CD1c-positive myeloid dendritic cell (primary cell): ENCODE data around the gene ZDHHC21.
A peak's percentile ranks its signal among the peaks of the same experiment; 100 is the strongest.

ENCODE experiments used
- DNase-seq: peaks from one replicate; pipeline ENCODE4 v3.0.0-alpha.2; 2016; ENCODE audit errors: extremely low spot score

The ZDHHC21 gene, protein sequence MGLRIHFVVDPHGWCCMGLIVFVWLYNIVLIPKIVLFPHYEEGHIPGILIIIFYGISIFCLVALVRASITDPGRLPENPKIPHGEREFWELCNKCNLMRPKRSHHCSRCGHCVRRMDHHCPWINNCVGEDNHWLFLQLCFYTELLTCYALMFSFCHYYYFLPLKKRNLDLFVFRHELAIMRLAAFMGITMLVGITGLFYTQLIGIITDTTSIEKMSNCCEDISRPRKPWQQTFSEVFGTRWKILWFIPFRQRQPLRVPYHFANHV

DNA sequence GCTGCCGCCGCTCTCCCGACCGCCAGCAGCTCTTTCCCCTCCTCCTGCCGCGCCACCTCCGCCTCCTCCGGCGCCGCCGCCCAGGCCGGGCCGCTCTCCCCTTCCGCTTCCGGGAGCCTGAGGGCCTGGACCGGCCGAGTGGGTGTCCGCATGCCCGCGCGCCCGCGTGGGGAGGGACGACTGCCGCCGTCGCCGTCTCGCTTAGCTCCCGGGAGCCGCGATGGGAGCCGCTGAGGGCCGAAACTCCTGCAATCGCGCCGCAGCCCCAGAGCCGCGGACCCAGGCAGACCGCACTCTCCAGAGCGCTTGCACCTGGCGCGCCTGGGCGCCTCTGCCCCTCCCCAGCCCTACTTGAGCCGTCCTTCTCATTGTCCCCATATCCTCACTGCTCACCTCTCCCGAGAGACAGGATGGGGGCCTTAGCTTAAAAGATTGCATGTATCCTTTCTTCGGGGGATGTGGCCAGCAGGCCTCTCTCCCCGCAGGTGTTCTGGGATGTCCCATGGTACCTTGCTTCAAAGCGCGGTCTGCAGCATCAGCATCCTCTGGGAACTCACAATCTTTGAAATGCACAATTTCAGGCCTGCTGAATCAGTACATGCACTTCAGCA, at the start of gene ZDHHC21:
Gene ZDHHC21, minus strand, starts transcription at position 182 of the 611 bp plus-strand sequence. CDS start 19,092 bp downstream, outside the sequence.
- DNase-seq: peak; percentile 72

DNA sequence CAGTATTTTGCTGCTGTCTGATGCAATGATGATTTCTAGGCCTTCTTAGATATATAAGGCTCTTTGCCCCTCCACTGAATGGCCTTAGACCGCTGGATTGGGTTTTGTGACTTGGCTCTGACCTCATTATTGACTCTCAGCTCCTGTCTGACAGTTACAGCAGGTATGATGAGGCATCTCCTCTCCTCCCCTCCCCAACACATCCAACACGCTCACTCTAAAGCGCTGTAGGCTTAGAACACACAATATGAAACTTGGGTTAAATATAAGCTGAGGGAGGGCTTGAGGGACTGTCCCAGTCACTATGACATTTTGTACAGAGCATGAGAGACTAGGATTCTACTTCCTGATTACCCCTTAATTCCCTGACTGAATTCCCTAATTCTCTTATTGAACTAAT, 48.1 kb upstream of the ZDHHC21 start:
- DNase-seq: no peak

DNA sequence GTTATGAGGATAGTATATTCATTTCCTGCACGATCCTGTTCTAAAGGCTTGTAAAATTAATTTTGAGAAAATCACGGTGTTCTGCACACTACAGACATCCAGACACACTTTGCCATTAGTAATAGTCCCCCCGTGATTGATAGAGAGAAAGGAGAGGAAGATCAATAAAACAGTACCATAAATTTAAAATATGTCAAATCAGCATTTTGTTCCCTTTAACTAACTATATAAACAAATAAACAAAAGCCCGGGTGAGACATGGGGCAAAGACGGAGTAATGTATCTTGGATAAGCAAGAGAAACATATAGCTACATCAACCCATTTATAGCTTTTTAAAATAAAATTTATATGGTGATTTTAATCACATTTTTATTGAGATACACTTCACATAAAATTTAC, 39.9 kb upstream of the ZDHHC21 start:
- DNase-seq: no peak

GRCh38 chr9:14731294-14731981, 38.2 kb upstream of the ZDHHC21 start:
- no peak for DNase-seq

- DNase-seq: no peak
Observed at GRCh38 chr9:14730461-14730898, 37.2 kb upstream of the ZDHHC21 start.

DNA sequence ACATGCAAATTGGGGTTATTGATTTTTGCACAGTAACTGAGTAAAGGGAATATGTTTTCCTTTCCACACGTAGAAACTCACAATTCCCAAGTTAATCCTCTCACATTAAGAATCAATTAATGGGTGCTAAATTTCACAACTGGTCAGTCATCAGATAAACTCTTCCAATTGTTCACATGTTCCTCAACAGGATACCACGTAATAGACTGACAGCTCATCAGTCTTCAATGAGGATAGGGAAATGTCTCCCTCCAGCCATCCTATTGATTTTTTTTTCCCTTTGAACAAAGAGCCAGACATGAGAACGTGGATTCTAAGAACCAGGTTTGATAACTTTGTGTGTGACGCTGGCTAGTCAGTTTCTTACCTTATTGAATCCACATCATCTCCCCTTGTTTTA, 30.1 kb upstream of the ZDHHC21 start:
- DNase-seq: no peak

- DNase-seq: no peak
Observed at GRCh38 chr9:14722391-14723035, 29.3 kb upstream of the ZDHHC21 start, which contains the start of gene CER1. TSS of gene CER1 (minus strand) at chr9:14722733. CDS start at chr9:14722672, 61 bp downstream.

GRCh38 chr9:14719231-14719923, 26.1 kb upstream of the ZDHHC21 start:
- no peak for DNase-seq

GRCh38 chr9:14715102-14715501, 21.9 kb upstream of the ZDHHC21 start:
- no peak for DNase-seq

- DNase-seq: no peak
Observed at GRCh38 chr9:14713187-14713767, 20.0 kb upstream of the ZDHHC21 start.

GRCh38 chr9:14710804-14711203, 17.6 kb upstream of the ZDHHC21 start:
- DNase-seq: no peak

DNA sequence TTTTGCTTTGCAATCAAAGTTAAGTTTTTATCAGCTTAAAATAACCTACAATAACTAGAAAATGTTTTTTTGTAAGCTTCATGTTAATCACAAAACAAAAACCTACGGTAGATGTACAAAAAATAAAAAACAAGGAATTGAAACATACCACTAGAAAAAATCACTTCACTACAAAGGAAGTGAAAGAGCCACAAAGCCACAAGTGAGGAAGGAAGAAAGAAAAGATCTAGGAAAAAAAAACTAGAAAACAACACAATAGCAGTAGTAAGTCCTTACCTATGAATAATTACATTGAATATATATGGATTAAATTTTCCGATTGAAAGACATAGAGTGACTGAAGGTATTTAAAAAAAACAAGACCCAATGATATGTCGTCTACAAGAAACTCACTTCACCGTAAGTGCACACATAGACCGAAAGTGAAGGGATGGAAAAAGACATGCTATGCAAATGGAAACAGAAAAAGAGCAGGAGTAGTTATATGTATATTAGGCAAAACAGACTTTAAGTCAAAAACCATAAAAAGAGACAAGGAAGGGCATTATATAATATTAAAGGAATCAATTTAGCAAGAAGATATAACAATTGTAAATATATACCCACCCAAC, 13.4 kb upstream of the ZDHHC21 start:
- peak; percentile 42 for DNase-seq

DNA sequence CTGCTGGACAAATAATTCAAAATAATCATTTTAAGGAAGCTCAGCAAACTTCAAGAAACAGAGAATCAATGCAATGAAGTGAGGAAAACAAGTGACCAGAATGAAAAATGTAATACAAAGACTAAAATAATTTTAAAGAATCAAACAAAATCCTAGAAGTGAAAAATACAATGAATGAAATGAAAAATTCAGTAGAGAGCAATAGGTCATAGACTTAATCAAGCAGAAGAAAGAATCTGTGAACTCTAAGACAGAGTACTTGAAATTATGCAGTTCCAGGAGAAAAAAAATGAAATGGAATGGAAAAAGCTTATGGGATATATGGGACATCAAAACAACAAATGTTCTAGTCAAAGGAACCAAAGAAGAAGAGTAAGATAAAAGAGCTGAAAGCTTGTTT, 11.8 kb upstream of the ZDHHC21 start:
- no peak for DNase-seq

DNA sequence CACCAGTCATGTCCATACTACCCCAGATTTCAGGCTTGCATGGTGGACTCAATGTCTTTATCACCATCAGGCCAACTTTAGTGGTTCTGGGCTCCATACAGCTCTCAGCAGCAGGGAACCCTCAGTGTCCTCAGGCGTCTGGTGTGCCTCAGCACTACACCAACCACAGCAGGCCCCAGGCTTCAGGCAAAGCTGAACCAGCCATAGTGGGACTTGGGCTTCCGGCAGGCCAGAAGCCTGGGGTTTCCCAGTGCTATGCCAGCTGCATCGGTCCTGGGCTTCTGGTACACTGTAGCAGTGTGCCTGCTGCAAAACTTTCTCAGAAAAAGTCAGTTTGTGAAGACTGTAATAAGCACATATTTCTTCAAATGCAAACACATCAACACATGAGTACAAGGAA, 11.0 kb upstream of the ZDHHC21 start:
- no peak for DNase-seq

DNA sequence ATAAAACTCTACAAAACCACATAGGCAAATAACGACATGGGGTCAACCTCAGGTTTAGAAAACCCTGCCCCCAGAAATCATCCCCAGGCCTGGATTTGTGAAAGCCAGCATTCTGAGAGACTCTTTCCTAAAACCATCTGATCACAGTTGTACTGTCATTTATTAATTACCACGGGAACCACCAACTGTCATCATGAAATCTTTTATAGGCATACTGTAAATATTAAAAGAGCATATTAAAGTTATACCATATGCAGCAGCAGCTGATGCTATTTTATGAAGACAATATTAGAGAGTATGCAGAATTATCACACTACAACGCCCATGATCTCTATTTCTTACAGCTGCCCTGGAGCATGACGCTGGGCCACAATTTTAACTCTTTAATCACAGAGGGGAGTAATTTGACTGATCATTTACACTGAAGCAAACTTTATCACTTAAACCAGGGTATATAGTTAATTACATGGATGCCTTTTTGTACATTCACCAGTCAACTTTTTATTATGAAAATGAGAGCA, 9.0 kb upstream of the ZDHHC21 start:
- no peak for DNase-seq

- no peak for DNase-seq
Observed at GRCh38 chr9:14692470-14693250, 572 bp downstream of the ZDHHC21 start.

- no peak for DNase-seq
Observed at GRCh38 chr9:14690948-14691730, 2.1 kb downstream of the ZDHHC21 start.

- DNase-seq: no peak
Observed at GRCh38 chr9:14687042-14687719, 6.1 kb downstream of the ZDHHC21 start.

DNA sequence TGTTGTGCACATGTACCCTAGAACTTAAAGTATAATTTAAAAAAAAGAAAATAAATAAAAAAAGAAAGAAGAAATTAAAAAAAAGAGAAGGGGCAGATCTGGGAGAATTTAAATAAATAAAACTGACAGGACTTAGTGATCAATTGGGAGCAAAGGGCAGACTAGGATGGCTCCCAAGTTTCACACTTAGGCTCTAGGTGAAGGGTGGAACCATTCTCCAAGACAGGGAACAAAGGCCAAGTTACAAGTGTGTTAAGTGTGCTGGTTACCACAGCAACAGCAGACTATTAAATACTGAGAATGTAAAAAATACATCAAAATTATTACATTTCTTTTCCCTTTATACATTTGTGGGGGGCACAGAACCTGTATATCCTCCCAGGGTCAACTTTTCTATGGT, 7.1 kb downstream of the ZDHHC21 start:
- no peak for DNase-seq
